NCI-H226 (cell line): ENCODE measurements around the gene FUT6.
"Not testable (repeated sequence)": the region's sequence is repeated elsewhere in the genome, so short reads cannot be mapped to it uniquely, and the experiment has no call there.

Source experiments
- DNase-seq: peaks from one replicate; pipeline ENCODE4 v3.0.0-alpha.2; 2015

FUT6 gene

DNA sequence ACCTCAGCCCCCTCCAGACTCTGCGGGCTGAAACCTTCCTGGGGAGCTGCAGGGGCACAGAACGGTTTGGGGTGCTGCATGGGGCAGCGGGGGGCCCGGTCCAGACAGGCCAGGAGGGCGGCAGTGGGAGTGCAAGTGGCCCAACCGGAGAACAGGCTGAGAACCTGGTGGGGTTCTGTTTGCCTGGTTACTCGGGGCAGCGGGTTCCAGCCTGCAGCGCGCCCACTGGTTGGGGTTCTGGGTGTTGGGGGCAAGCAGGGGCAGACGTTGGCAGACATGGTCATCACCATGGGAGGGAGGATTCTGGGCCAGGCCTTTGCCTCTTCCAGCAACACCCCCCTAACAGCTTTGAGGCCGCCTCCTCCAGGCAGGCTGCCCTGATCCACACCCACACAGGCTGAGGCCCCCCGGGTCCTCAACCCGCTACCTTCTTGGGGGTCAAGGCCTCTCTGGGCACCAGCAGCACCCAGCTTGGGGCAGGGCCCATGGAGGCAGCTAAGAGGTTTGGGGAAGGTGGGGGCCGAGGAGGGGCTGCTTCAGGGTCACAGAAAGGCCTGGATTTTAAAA is 54.8 kb downstream of the FUT6 start, which contains the start of gene PRR22:
Gene PRR22 (minus strand): TSS at position 166 of the 567 bp plus-strand sequence. CDS start 86 bp downstream, at position 80.
- DNase-seq, result no peak

- no peak for DNase-seq
Measured at GRCh38 chr19:5782945-5783919, 56.3 kb downstream of the FUT6 start.

DNA sequence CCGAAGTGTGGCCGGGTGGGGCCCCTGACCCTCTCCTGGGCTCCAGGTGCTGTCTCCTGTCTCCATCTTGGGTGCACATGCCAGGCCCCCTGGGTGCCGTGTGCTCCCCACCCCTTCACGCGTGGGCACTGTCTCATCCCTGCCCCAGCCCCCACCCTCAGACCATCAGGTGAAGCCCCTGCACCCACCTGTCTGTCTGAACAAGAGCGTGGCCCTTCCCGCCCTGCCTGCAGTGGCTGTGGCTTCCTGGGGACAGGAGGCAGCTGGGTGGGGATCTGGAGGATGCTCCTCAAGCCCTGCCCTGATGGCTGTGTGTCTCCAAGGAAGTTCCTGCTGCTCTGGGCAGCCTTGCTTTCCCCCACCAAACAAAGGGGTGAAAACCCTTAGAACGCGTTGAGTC is 57.2 kb downstream of the FUT6 start:
- DNase-seq, result no peak

DNA sequence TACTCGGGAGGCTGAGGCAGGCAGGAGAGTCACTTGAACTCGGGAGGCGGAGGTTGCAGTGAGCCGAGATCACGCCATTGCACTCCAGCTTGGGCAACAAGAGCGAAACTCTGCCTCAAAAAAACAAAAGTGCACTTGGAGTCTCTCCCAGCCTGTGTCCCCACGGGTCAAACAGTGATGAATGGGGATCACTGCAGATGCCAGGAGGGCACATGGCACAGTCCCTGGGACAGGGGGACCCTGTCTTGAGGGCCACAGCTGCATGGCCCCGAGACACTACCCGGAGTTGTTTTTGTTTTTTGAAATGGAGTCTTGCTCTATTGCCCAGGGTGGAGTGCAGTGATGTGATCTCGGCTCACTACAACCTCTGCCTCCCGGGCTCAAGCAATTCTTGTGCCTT is 58.6 kb downstream of the FUT6 start:
- DNase-seq, result not testable (repeated sequence)
